K562 (cell line): ENCODE measurements around the gene FBXO8.

ENCODE experiments used
- AFF4 ChIP-seq: sonication (generic); formaldehyde crosslinking; IDR thresholded peaks from 2 replicates; pipeline ENCODE4 v1.8.0; 2023; ENCODE audit warnings: mild to moderate bottlenecking, missing genetic modification reagents
- CC2D1A ChIP-seq: fragments of 450-650 bp; IDR thresholded peaks from 2 replicates; pipeline ENCODE4 v1.6.1; 2017; ENCODE audit warnings: mild to moderate bottlenecking
- CTCF ChIP-seq, 3 experiments: IDR thresholded peaks in 2 of 3; conservative IDR thresholded peaks in 1 of 3; 2 replicates each; pipeline ENCODE4 v1.5.1; 2011 to 2012; ENCODE audit warnings: low read length in 3 of 3, mild to moderate bottlenecking in 3 of 3, control low read depth in 2 of 3, improper control_type of control experiment in 1 of 3, inconsistent platforms in 1 of 3, low read depth in 1 of 3, mixed read lengths in 1 of 3, moderate library complexity in 1 of 3; ENCODE audit not compliant: insufficient read depth in 2 of 3
- EZH2 ChIP-seq: IDR thresholded peaks from 2 replicates; pipeline ENCODE4 v1.6.1; 2012; ENCODE audit warnings: low read depth, mild to moderate bottlenecking, inconsistent platforms, low read length, borderline replicate concordance
- HNRNPLL ChIP-seq: fragments of 200-400 bp; formaldehyde crosslinking; IDR thresholded peaks from 2 replicates; pipeline ENCODE4 v1.6.1; 2017; ENCODE audit warnings: low read length, low read depth, mild to moderate bottlenecking; ENCODE audit not compliant: poor library complexity, severe bottlenecking
- POLR2AphosphoS5 ChIP-seq: IDR thresholded peaks from 2 replicates; pipeline ENCODE4 v1.6.1; 2011; ENCODE audit warnings: mild to moderate bottlenecking, low read depth, low read length, moderate library complexity; ENCODE audit not compliant: control insufficient read depth, insufficient read depth
- RAD21 ChIP-seq, 2 experiments: fragments of 250-450 bp in 1 of 2; fragments of 450-650 bp in 1 of 2; sonication (Bioruptor Pico) in 1 of 2; formaldehyde crosslinking in 1 of 2; IDR thresholded peaks in 1 of 2; conservative IDR thresholded peaks in 1 of 2; 2 replicates each; pipeline versions ENCODE4 v1.4.0 to v1.8.0; 2020 to 2022; ENCODE audit warnings: mild to moderate bottlenecking in 2 of 2, moderate library complexity in 1 of 2
- SMAD3 ChIP-seq: fragments of 450-650 bp; formaldehyde crosslinking; conservative IDR thresholded peaks from 2 replicates; pipeline ENCODE4 v1.4.0; 2020; ENCODE audit warnings: mild to moderate bottlenecking
- SMC3 ChIP-seq: conservative IDR thresholded peaks from 2 replicates; pipeline ENCODE4 v1.6.1; 2011; ENCODE audit warnings: low read depth, low read length, improper control_type of control experiment; ENCODE audit not compliant: insufficient read depth
- STAG1 ChIP-seq: sonication (generic); formaldehyde crosslinking; IDR thresholded peaks from 2 replicates; pipeline ENCODE4 v1.5.0; 2020; ENCODE audit warnings: missing genetic modification reagents, borderline replicate concordance
- TCF7L2 ChIP-seq: fragments of 150-350 bp; IDR thresholded peaks from 2 replicates; pipeline ENCODE4 v1.6.1; 2016; ENCODE audit warnings: low read depth, mild to moderate bottlenecking, low read length, moderate library complexity
- TEAD4 ChIP-seq, 2 experiments: sonication (generic) in 1 of 2; formaldehyde crosslinking in 1 of 2; IDR thresholded peaks; 2 replicates each; pipeline versions ENCODE4 v1.6.1 to v1.8.0; 2012 to 2022; ENCODE audit warnings: borderline replicate concordance in 1 of 2, inconsistent platforms in 1 of 2, low read length in 1 of 2, mild to moderate bottlenecking in 1 of 2, missing genetic modification reagents in 1 of 2
- ZNF274 ChIP-seq: IDR thresholded peaks from 2 replicates; pipeline ENCODE4 v1.6.1; 2011; ENCODE audit warnings: low read depth, mild to moderate bottlenecking, low read length, moderate library complexity, borderline replicate concordance
- ZNF511 ChIP-seq: sonication (generic); formaldehyde crosslinking; IDR thresholded peaks from 2 replicates; pipeline ENCODE4 v1.8.0; 2022; ENCODE audit warnings: mild to moderate bottlenecking, missing genetic modification reagents

- TF ChIP-seq ZNF274 (no peak), SMAD3 (CRISPR knock-in tag) (no peak), ZNF511 (no peak), POLR2AphosphoS5 (no peak), TCF7L2 (no peak), TEAD4 (IDR thresholded peaks at IDR 0.05; ENCODE audit: low read length) (no peak), TEAD4 (CRISPR knock-in tag; IDR thresholded peaks at IDR 0.05; ENCODE audit: borderline replicate concordance) (no peak), HNRNPLL (no peak), STAG1 (CRISPR knock-in tag) (no peak), SMC3 (no peak), AFF4 (no peak), CTCF (IDR thresholded peaks at IDR 0.05 in 2 of 3, conservative IDR thresholded peaks at IDR 0.05 in 1 of 3; ENCODE audit: insufficient read depth in 2 of 3, low read depth in 1 of 3, low read length in 3 of 3) (no peak), CC2D1A (no peak), EZH2 (no peak), RAD21 (CRISPR knock-in tag; conservative IDR thresholded peaks at IDR 0.05 in 1 of 2, IDR thresholded peaks at IDR 0.05 in 1 of 2) (no peak)
These were observed 1.6 kb downstream of the FBXO8 start for GRCh38 chr4:174281901-174282300.
